ENCODE measurements around the gene DNASE2.
"Not testable (repeated sequence)": the region's sequence is repeated elsewhere in the genome, so short reads cannot be mapped to it uniquely, and the experiment has no call there.

DNASE2 gene

DNA sequence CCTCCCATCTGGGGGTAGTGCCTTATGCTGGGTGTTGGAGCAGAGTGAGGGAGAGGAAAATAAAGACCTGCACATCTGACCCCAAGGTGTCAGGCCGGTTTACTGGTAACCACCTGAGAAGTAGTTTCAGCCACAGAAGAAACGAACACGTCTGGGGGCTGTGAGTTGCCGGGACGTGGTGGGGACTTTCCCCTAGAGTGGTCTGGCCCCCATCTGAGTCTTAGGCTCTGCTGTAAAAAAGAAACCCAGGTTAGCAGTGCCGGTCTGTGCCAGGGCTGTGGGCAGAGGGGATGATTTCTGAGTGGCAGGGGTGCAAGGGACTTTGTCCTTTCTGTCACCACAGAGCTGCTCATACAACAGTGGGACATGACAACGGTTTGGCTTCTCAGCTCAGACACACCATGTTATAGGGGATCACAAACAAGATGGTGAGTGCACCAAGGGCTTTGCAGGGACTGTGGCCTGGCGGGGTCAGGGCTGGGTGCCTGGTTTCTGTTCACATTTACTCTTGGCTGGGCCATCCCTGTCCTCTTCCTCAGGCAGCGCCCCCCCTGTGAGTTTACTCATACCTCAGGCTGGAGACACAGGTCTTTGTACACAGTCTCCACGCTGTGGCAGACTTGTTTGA lies 18.8 kb upstream of the DNASE2 start:
- ChIA-PET CTCF (interaction anchor here (0.8 to 6.8 kb wide), 13 partner anchors 10 to 205 kb away, joined by 3 to 38 read pairs (median 5); partner anchors contain the start of gene GCDH), POLR2A (interaction anchor here (1.1 to 1.2 kb wide), 2 partner anchors 9 to 39 kb away, joined by 3 to 5 read pairs; partner anchors contain the start of genes CALR and GCDH)
- peak; percentile 82 for DNase-seq (ENCODE audit: extremely low spot score)
- TF ChIP-seq, protein P1, sequence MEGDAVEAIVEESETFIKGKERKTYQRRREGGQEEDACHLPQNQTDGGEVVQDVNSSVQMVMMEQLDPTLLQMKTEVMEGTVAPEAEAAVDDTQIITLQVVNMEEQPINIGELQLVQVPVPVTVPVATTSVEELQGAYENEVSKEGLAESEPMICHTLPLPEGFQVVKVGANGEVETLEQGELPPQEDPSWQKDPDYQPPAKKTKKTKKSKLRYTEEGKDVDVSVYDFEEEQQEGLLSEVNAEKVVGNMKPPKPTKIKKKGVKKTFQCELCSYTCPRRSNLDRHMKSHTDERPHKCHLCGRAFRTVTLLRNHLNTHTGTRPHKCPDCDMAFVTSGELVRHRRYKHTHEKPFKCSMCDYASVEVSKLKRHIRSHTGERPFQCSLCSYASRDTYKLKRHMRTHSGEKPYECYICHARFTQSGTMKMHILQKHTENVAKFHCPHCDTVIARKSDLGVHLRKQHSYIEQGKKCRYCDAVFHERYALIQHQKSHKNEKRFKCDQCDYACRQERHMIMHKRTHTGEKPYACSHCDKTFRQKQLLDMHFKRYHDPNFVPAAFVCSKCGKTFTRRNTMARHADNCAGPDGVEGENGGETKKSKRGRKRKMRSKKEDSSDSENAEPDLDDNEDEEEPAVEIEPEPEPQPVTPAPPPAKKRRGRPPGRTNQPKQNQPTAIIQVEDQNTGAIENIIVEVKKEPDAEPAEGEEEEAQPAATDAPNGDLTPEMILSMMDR (IDR thresholded peaks at IDR 0.05; ENCODE audit: control extremely low read depth, extremely low read depth, low read depth, missing control alignments): no peak

DNA sequence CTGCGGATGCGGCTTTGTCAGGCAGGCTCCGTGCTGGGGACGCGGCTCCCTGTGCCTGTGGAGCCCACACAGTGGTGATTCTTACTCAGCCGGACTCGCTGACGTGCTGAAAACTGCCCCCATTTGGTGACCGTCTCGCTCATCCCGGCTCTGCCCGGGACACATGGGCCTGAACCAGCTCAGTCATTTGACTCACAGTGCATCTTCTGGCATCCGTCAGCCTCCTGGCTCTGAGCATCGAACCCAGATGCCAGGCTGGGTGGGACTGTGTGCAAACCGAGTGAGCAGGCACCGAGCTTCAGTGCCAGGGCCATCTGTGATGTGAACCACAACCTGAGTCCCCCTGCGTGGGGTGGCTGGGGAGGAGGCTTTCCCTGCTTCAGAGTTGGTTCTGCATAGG lies 15.2 kb upstream of the DNASE2 start:
- ChIA-PET CTCF (interaction anchor here (6.8 kb wide), 1 partner anchor 12 kb away, joined by 38 read pairs; no protein-coding TSS in a partner anchor), POLR2A (interaction anchor here (0.6 kb wide), 1 partner anchor 17 kb away, joined by 5 read pairs; no protein-coding TSS in a partner anchor)
- no peak for DNase-seq (ENCODE audit: extremely low spot score)
- TF ChIP-seq, protein P1 (IDR thresholded peaks at IDR 0.05; ENCODE audit: control extremely low read depth, extremely low read depth, low read depth, missing control alignments): no peak

DNA sequence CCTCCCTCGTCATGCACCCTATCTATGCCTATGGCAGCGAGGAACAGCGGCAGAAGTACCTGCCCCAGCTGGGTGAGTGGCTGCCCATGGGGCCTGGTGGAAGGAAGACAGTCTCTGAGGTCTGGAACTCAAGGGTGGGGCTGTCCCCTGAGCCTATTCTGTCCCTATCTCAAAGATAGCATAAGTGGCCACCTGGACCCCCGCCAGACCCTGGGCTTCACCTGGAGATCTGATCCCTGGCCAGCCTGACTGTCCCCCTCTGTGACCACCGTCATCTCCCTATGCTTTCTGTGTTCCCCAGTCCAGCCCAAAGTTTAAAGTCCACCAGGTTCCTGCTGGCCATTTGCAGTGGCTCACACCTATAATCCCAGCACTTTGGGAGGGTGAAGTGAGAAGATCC lies 12.3 kb upstream of the DNASE2 start:
- DNase-seq (ENCODE audit: extremely low spot score): no peak
- CTCF ChIA-PET: interaction anchor here (1.2 to 2.9 kb wide), 2 partner anchors 9 to 72 kb away, joined by 4 to 9 read pairs; no protein-coding TSS in a partner anchor
- POLR2A ChIA-PET: interaction anchor here (0.5 kb wide), 1 partner anchor 14 kb away, joined by 4 read pairs; no protein-coding TSS in a partner anchor
- TF ChIP-seq, protein P1 (IDR thresholded peaks at IDR 0.05; ENCODE audit: control extremely low read depth, extremely low read depth, low read depth, missing control alignments): no peak

DNA sequence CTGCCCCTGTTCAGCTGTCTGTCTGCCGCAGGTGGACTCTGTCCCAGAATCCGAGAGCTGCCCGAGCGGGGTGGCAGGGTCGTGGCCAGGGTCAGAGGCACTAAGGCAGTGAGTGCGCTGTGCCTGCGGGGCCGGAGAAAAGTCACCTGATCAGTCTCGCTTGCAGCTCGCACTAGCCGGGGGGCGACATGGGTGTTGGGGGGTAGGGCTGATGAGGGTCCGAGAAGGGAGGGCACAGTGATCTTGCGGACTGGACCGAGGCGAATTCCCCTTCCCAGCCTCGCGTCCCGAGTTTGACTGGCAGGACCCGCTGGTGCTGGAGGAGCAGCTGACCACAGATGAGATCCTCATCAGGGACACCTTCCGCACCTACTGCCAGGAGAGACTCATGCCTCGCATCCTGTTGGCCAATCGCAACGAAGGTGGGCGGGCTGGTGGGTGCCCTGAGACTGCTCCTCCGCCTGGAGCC lies 10.3 kb upstream of the DNASE2 start:
- CTCF ChIA-PET: interaction anchor here (0.9 to 2.8 kb wide), 10 partner anchors 8 to 170 kb away, joined by 3 to 13 read pairs (median 4); no protein-coding TSS in a partner anchor

DNA sequence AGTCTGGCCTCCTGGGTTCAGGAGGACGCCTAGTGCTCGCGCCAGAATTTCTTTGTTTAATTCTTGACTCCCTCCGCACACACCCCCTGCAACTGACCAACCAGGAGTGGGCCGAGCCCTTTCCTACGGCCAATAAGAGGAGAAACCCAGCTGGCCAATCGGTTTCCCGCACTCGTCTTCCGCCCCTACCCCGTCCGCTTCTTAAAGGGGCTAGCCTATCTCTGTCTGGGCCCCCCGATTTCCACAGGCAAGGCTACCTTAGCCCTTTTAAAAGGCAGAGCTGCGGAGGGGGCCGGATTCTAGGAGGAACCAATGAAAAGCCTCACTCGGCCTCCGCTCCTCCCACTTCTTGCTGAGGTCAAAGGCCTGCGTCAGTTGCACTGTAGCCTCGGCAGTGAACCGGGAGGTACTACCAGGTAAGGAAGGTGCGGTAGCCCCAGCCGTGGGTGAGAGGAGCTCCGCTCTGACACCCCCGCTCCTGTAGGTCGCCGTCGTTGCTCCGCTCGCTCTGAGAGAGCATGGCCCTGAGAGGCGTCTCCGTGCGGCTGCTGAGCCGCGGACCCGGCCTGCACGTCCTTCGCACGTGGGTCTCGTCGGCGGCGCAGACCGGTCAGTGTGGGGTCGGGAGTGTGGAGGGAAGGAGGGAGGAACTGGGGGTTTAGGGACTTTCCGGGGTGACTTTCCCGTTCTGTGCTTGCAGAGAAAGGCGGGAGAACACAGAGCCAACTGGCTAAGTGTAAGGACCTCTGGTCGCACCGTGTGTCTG lies 9.7 kb upstream of the DNASE2 start, which contains the start of gene GCDH:
Gene GCDH (plus strand): TSS at position 374 of the 766 bp plus-strand sequence. CDS start 145 bp downstream, at position 519.
- DNase-seq (ENCODE audit: extremely low spot score): peak; percentile 97
- ChIA-PET POLR2A (interaction anchor here (0.5 to 1.4 kb wide), 9 partner anchors 9 to 1494 kb away, joined by 3 to 8 read pairs (median 5); partner anchors contain the start of genes DNASE2 and JUNB), CTCF (interaction anchor here (0.6 to 2.8 kb wide), 14 partner anchors 8 to 170 kb away, joined by 3 to 13 read pairs (median 4); no protein-coding TSS in a partner anchor)
- TF ChIP-seq, protein P1 (IDR thresholded peaks at IDR 0.05; ENCODE audit: control extremely low read depth, extremely low read depth, low read depth, missing control alignments): no peak

More for the DNA sequence above, 10.3 kb upstream of the DNASE2 start:
- TF ChIP-seq, protein P1 (IDR thresholded peaks at IDR 0.05; ENCODE audit: control extremely low read depth, extremely low read depth, low read depth, missing control alignments): no peak
- POLR2A ChIA-PET: interaction anchor here (1.2 to 1.4 kb wide), 4 partner anchors 10 to 100 kb away, joined by 3 to 7 read pairs (median 4); partner anchors contain the start of genes DNASE2 and JUNB
- no peak for DNase-seq (ENCODE audit: extremely low spot score)

DNA sequence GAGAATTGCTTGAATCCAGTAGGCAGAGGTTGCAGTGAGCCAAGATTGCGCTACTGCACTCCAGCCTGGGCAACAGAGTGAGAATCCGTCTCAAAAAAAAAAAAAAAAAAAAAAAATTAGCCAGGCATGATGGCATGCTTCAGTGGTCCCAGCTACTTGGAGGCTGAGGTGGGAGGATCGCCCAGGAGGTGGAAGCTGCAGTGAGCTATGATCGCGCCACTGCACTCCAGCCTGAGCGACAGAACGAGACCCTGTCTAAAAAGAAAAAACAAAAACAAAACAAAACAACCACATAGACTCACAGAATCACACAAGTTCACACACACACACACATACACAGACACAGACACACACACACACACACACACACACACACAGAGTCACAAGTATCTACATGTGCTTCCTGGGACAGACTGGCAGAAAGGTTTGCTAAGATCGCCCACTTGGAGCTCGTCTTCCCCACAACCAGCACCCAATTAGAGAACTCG lies 9.1 kb upstream of the DNASE2 start:
- POLR2A ChIA-PET: interaction anchor here (0.6 to 1.4 kb wide), 7 partner anchors 9 to 99 kb away, joined by 3 to 6 read pairs (median 3); partner anchors contain the start of genes DNASE2 and JUNB
- not testable (repeated sequence) for DNase-seq (ENCODE audit: extremely low spot score)
- CTCF ChIA-PET: interaction anchor here (0.9 to 2.8 kb wide), 13 partner anchors 8 to 171 kb away, joined by 3 to 13 read pairs (median 4); no protein-coding TSS in a partner anchor

All from GM10248 (cell line).